Right lung (tissue), 5 donors: Measurements from ENCODE around the gene TMEM186. TPM values are rescaled to one million over a fixed set of nuclear protein-coding genes. Genes with fewer than 3 reads are reported as not detected.
"Not testable (repeated sequence)": the region's sequence is repeated elsewhere in the genome, so short reads cannot be mapped to it uniquely, and the experiment has no call there.

ENCODE experiments used
- DNase-seq, 2 donors: peaks; one replicate each; pipeline ENCODE4 v3.0.0-alpha.2; 2013
- polyA plus RNA-seq, 5 donors: library from polyadenylated mRNA; unstranded; fragments of 120-200 nt; gene quantifications; one replicate each; pipeline versions ENCODE4 v1.2.1 to v1.2.3, GENCODE V29; 2013; ENCODE audit warnings: inconsistent platforms in 1 of 5, low replicate concordance in 1 of 5; ENCODE audit not compliant: insufficient read length in 5 of 5, insufficient read depth in 1 of 5

TMEM186 gene
- polyA plus RNA-seq, 5 donors, result 11.6 to 14.0 (median 12.7) TPM

- DNase-seq, result no peak
Observed at GRCh38 chr16:8814095-8814806, 16.8 kb upstream of the TMEM186 start.

GRCh38 chr16:8812162-8812843, 14.9 kb upstream of the TMEM186 start:
- DNase-seq, result no peak

GRCh38 chr16:8808613-8809353, 11.3 kb upstream of the TMEM186 start:
- no peak for DNase-seq

GRCh38 chr16:8808009-8808408, 10.6 kb upstream of the TMEM186 start:
- no peak for DNase-seq

- no peak for DNase-seq
Observed at GRCh38 chr16:8807189-8807588, 9.8 kb upstream of the TMEM186 start.

- no peak for DNase-seq
Observed at GRCh38 chr16:8806272-8806983, 9.0 kb upstream of the TMEM186 start.

GRCh38 chr16:8804313-8804712, 6.9 kb upstream of the TMEM186 start:
- no peak for DNase-seq

GRCh38 chr16:8803733-8804132, 6.3 kb upstream of the TMEM186 start:
- DNase-seq, result not testable (repeated sequence)

GRCh38 chr16:8801701-8802100, 4.3 kb upstream of the TMEM186 start:
- DNase-seq, result no peak

GRCh38 chr16:8798535-8799157, 1.2 kb upstream of the TMEM186 start:
- no peak for DNase-seq

- no peak for DNase-seq
Observed at GRCh38 chr16:8798174-8798527, 712 bp upstream of the TMEM186 start.

- DNase-seq, result no peak
Observed at GRCh38 chr16:8796469-8797363, 723 bp downstream of the TMEM186 start.

GRCh38 chr16:8795818-8796217, 1.6 kb downstream of the TMEM186 start:
- no peak for DNase-seq

GRCh38 chr16:8795091-8795490, 2.3 kb downstream of the TMEM186 start:
- no peak for DNase-seq

GRCh38 chr16:8788578-8789172, 8.8 kb downstream of the TMEM186 start:
- DNase-seq, result no peak

- DNase-seq, result not testable (repeated sequence)
Observed at GRCh38 chr16:8786316-8786715, 11.1 kb downstream of the TMEM186 start.

GRCh38 chr16:8785408-8785807, 12.0 kb downstream of the TMEM186 start:
- no peak for DNase-seq

GRCh38 chr16:8782673-8783072, 14.8 kb downstream of the TMEM186 start:
- DNase-seq, result no peak

- DNase-seq, result no peak
Observed at GRCh38 chr16:8781797-8782196, 15.6 kb downstream of the TMEM186 start.

GRCh38 chr16:8777217-8777616, 20.2 kb downstream of the TMEM186 start:
- no peak for DNase-seq
